Left lobe of liver (tissue), 2 donors: ENCODE data around the gene OR4L1. TPM values are rescaled to one million over a fixed set of nuclear protein-coding genes. Genes with fewer than 3 reads are reported as not detected.
"Not testable (repeated sequence)": the region's sequence is repeated elsewhere in the genome, so short reads cannot be mapped to it uniquely, and the experiment has no call there.

Experiments
- ATAC-seq: fragments of 200-7000 bp; cut with Tn5 transposase; one replicate; pipeline ENCODE4 v1.9.1; 2020; ENCODE audit warnings: mild to moderate bottlenecking, moderate library complexity
- DNase-seq: peaks from one replicate; pipeline ENCODE4 v3.0.0-alpha.2; 2020; ENCODE audit warnings: low spot score
- total RNA-seq: library from RNA; stranded (reverse); gene quantifications from one replicate; pipeline ENCODE4 v1.2.1, GENCODE V29; 2021
- donor health status: DM: no; HTN: no; CAD: no; lungs with moderate emphysema.
- donor health status: DM: no; HTN: yes; CAD: no.

Gene OR4L1, protein sequence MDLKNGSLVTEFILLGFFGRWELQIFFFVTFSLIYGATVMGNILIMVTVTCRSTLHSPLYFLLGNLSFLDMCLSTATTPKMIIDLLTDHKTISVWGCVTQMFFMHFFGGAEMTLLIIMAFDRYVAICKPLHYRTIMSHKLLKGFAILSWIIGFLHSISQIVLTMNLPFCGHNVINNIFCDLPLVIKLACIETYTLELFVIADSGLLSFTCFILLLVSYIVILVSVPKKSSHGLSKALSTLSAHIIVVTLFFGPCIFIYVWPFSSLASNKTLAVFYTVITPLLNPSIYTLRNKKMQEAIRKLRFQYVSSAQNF
- not detected for total RNA-seq

DNA sequence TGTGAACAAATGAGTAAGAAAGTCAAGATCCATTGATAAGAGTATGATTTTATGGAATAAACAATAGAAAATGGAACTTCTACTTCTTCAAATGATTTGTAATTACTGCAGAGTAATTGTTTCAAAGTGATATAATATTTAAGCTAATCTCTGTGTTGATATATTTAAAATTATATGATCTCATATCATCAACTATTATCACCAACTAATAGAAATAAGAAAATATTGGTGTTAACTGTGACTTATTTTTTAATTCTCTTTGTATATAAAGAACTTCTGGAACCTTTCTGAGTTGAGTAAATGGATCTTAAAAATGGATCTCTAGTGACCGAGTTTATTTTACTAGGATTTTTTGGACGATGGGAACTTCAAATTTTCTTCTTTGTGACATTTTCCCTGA is at the start of gene OR4L1:
Gene OR4L1, plus strand, starts transcription at position 301 of the 400 bp plus-strand sequence. Its CDS starts 0 bp downstream, at position 301.
- ATAC-seq = no peak
- DNase-seq = no peak

DNA sequence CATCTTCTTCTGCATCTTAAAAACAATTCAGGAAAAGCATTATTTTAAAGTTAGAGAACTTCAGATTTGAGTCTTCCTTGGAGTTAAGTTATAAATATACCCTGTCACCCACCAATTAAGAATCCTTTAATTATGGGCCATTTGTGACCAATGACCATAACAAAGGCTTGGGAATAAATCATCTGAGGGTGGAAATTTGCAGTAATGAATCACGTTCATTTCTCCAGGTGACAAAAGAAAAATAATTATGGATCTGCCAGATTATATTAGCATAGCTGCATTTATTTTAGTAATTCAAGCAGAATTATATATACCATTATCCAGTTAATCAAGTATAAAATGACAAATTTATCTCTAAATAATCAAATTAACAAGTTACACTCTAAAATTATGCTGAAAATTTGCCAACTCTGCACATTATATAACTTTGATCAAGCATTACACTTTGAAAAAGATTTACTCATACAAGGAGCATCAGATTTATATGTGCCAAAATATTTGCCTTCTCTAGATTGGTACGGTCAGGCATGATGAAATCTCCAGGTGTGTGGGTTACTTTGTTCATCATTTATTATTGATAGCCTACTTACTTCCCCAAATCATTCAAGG is 40.5 kb upstream of the OR4L1 start, which contains the start of gene OR4K14:
Gene OR4K14, minus strand, starts transcription at position 51 of the 609 bp plus-strand sequence. CDS start 4,114 bp downstream, outside the sequence.
- no peak for DNase-seq
- ATAC-seq = no peak

DNA sequence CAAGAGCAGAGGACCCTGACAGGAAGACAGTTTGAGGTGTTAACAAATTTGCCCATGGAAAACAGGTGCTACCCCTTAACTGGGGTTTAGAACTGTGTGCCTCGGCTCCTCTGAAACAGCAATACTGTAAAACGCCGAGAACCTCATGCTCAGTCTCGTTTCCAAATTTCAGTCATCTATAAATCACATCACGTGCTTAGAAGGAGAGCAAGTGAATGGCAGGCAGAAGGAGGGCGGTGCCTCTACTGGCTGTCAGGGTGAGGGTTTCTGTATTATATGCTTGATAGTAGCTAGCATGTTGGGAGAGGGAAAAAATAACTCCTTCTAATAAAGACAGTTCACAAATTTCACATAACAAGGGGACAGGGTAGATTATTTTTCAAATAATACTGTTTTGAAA is 28.8 kb upstream of the OR4L1 start:
- DNase-seq = no peak
- ATAC-seq = no peak

DNA sequence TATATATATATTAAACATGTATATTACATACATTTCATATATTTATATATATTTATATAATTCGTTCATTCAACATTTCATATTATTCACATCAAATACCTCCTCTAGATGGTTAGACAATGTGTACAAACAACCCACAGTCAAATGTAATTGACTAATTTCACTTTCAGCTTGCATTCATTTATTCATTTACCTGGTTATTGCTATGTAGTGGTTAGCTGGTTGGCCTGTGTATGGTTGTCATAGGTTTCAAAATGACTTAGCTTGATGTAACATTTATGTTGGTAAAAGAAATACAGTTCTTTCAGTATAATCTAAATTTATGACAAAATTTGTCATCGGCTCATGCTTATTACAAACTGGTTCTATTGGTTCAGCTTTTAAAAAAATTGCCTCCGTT is 24.4 kb upstream of the OR4L1 start:
- DNase-seq (no peak), ATAC-seq (no peak)

DNA sequence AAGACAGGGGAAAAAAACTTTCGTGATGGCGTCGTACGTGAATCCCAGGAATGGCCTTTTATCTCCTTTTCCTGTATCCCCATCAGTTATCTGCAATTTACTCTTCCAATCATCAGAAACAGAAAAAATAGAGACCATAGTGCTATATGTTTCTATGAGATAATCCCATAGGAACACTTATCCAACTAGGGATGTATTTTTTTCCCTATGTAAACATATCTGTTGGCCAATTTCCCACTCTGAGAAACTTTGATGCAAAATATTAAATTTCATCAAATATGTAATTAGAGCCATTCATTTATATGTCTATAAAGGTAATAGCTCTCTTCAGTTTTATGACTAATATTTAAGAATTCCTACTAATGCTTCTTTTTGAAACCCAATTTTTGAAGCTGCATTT is 23.9 kb upstream of the OR4L1 start, which contains the start of gene OR4K13:
Gene OR4K13, minus strand, starts transcription at position 101 of the 400 bp plus-strand sequence. CDS start 1,280 bp downstream, outside the sequence.
- no peak for DNase-seq
- no peak for ATAC-seq

DNA sequence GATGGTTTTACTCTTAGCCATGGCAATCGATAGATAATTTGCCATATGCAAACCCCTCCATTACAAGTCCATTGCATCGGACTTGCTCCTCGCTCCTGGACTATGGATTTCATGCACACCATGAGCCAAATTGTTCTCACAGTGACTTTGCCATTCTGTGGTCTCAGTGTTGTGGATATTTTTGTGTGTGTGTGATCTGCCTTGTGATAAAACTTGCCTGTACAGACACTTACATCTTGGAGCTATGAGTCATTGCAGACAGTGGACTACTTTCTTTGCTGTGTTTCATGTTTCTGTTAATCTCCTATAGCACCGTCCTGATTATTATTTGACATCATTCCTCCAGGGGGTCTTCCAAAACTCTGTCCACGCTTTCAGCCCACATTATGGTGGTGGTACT is 15.6 kb upstream of the OR4L1 start:
- ATAC-seq (no peak), DNase-seq (no peak)

DNA sequence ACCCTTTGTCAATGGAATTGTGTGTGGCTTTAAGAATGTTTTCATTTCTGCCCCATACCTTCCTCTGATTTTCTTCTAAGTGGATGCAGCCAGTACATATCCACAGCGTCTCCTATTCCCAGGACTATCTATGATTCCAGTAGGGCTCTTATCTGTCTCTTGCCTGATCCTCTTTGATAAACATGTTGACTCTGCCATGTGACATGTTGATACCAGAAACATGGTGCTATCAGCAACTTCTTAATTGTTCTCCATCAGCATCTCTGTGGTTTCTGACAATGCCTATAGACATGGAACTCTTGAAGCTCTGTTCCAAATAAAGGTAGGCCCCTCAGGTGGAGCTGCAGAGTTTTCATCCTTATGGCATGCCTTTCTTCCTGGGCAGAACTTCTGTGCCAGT is 11.6 kb upstream of the OR4L1 start:
- no peak for ATAC-seq
- no peak for DNase-seq

DNA sequence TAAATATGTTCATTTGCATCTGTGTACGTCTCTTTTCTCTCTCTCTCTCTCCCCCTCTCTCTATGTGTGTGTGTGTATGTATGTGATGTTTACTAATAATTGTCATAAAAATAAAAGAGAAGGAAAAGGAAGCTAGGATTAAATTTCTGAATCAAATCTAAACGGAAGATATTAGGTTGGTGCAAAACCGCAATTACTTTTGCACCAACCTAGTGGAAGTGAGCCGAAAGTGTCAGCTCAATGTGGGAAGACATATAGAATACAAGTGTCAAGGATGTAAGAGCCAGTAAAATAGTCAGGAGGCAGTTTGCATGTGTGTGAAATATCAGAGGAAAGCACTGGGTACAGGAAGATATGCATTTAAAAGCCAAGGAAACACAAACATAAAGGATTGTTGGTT is 32.2 kb downstream of the OR4L1 start:
- DNase-seq (no peak), ATAC-seq (no peak)

DNA sequence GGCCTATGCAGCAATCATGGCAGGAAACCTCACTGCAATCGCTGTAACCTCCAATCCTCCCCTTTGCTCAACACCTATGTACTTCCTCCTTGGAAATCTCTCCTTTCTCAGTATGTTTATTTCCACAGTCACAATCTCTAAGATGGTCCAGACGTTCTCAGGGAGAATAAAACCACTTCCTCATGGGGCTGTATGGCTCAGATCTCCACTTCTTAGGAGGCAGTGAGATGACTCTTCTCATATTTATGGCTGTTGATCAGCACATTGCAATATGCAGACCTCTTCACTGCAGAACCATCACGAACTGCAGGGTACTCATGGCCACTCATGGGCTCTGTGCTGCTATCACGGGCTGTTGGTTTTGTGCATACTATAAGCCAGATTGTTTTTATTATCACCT is 33.6 kb downstream of the OR4L1 start:
- DNase-seq (no peak), ATAC-seq (no peak)

DNA sequence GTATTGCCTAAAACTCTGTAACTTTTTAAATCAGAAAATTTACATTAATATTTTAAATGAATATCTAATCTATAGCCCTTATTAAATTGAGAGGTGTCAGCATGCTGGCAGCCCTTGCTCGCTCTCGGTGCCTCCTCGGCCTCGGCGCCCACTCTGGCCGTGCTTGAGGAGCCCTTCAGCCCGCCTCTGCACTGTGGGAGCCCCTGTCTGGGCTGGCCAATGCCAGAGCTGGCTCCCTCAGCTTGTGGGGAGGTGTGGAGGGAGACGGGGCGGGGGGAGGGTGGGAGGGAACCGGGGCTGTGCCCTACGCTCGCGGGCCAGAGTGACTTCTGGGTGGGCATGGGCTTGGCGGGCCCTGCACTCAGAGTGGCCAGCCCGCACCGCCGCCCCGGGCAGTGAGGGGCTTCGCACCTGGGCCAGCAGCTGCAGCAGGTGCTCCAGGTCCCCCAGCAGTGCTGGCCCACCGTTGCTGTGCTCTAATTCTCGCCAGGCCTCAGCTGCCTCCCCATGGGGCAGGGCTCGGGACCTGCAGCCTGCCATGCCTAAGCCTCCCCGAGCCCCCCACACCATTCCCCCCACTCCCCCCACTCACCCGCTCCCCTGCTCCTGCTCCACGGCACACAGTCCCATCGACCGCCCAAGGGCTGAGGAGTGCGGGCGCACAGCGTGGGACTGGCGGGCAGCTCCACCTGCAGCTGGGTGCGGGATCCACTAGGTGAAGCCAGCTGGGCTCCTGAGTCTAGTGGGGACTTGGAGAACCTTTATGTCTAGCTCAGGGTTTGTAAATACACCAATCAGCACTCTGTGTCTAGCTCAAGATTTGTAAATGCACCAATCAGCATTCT is 39.3 kb downstream of the OR4L1 start:
- ATAC-seq, DNase-seq: not testable (repeated sequence)

DNA sequence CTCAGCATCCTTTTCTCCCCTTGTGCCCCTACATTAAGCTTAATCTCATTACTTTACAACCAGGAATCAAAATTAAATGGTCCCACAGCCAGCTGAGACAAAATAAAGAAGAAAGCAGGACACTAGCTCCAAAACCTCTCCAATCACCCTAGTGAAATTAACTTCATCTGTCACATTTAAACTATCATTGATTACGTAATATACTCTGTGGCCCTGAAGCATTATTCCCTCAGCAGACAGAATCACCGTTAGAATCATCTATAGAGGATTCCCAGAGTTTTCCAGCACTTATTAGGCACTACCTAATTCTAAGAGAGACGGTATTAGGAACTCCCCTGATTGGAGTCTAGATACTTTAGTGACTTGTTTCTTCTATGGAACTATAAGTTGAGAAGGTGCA is 50.6 kb downstream of the OR4L1 start, which contains the start of gene OR4K17:
Gene OR4K17, plus strand, starts transcription at position 302 of the 400 bp plus-strand sequence. CDS start 6,761 bp downstream, outside the sequence.
- DNase-seq (no peak), ATAC-seq (no peak)

Other genes starting within 250 kb of the OR4L1 start
- not detected for gene OR4K2, start 184.9 kb upstream of the OR4L1 start, total RNA-seq
- not detected for gene OR4K5, start 139.4 kb upstream of the OR4L1 start, total RNA-seq
- gene OR4K1, start 129.1 kb upstream of the OR4L1 start, total RNA-seq = not detected
- gene OR4K15, start 84.5 kb upstream of the OR4L1 start, total RNA-seq = not detected
- not detected for gene OR4Q2, start 57.9 kb upstream of the OR4L1 start, total RNA-seq
- gene OR4K14, start 40.7 kb upstream of the OR4L1 start, total RNA-seq = not detected
- not detected for gene OR4K13, start 24.0 kb upstream of the OR4L1 start, total RNA-seq
- not detected for gene OR4K17, start 50.7 kb downstream of the OR4L1 start, total RNA-seq
- not detected for gene OR4N5, start 78.8 kb downstream of the OR4L1 start, total RNA-seq
- not detected for gene OR11G2, start 130.9 kb downstream of the OR4L1 start, total RNA-seq
- not detected for gene OR11H6, start 163.7 kb downstream of the OR4L1 start, total RNA-seq
- not detected for gene OR11H7, start 168.9 kb downstream of the OR4L1 start, total RNA-seq
- gene OR11H4, start 179.2 kb downstream of the OR4L1 start, total RNA-seq = not detected
- gene TTC5, start 245.9 kb downstream of the OR4L1 start, total RNA-seq = 4.3 TPM